T-cell (primary cell): ENCODE measurements around the gene GABBR2. TPM values are rescaled to one million over a fixed set of nuclear protein-coding genes. Genes with fewer than 3 reads are reported as not detected.

Experiments used
- ATAC-seq, 4 experiments: fragments of 200-7000 bp in 3 of 4; fragments of 150-1000 bp in 1 of 4; cut with Tn5 transposase; replicated peaks in 1 of 4; 1 replicate in 3 of 4; 2 replicates in 1 of 4; pipeline ENCODE4 v1.10.0; 2021; ENCODE audit warnings: moderate library complexity in 3 of 4, mild to moderate bottlenecking in 2 of 4, moderate number of reproducible peaks in 1 of 4
- CTCF ChIA-PET, 2 donors: fragments of 300-600 bp; sonication (Branson Sonifier 250); formaldehyde crosslinking; loops; one replicate each; lab custom pipeline; 2022; ENCODE audit warnings: antibody characterized with exemption in 2 of 2; lab: Charles Lee
- POLR2A ChIA-PET, 2 donors: fragments of 300-600 bp; sonication (Branson Sonifier 250); formaldehyde crosslinking; loops; one replicate each; lab custom pipeline; 2022; ENCODE audit warnings: antibody characterized with exemption in 2 of 2; lab: Charles Lee
- DNase-seq, 35 experiments: peaks; one replicate each; pipeline versions ENCODE4 v3.0.0 to v3.0.0-alpha.2; 2013 to 2023
- H3K27ac ChIP-seq: one replicate; pipeline ENCODE4 v1.5.1; 2013; ENCODE audit warnings: low read length
- H3K27me3 ChIP-seq, 2 experiments: replicated peaks in 1 of 2; 1 replicate in 1 of 2; 2 replicates in 1 of 2; pipeline versions ENCODE4 v1.6.1 to v1.7.0; 2013; ENCODE audit warnings: low read length in 1 of 2, mixed read lengths in 1 of 2; ENCODE audit not compliant: control insufficient read depth in 2 of 2, insufficient read depth in 2 of 2; ENCODE audit errors: extremely low read depth in 1 of 2
- H3K36me3 ChIP-seq, 2 donors: 1 replicate in 1 of 2; 2 replicates in 1 of 2; pipeline versions ENCODE4 v1.6.1 to v1.7.0; 2013; ENCODE audit warnings: low read length in 1 of 2; ENCODE audit not compliant: control insufficient read depth in 2 of 2, insufficient read depth in 1 of 2; ENCODE audit errors: extremely low read depth in 1 of 2
- H3K4me1 ChIP-seq, 2 experiments: 1 replicate in 1 of 2; 2 replicates in 1 of 2; pipeline versions ENCODE4 v1.6.1 to v1.7.0; 2013; ENCODE audit warnings: low read length in 2 of 2, mixed read lengths in 1 of 2; ENCODE audit not compliant: insufficient read depth in 2 of 2, control insufficient read depth in 1 of 2; ENCODE audit errors: extremely low read depth in 1 of 2
- H3K4me3 ChIP-seq, 2 donors: 1 replicate in 1 of 2; 2 replicates in 1 of 2; pipeline versions ENCODE4 v1.5.1 to v1.7.0; 2013; ENCODE audit warnings: mild to moderate bottlenecking in 2 of 2, low read length in 1 of 2, moderate library complexity in 1 of 2; ENCODE audit not compliant: control insufficient read depth in 1 of 2; ENCODE audit errors: extremely low read depth in 1 of 2
- H3K9me3 ChIP-seq: 2 replicates; pipeline ENCODE4 v1.7.0; 2013
- H3K27ac Mint-ChIP-seq, 2 donors: one replicate each; pipeline ENCODE4 v1.8.0; 2020 to 2021; ENCODE audit warnings: mild to moderate bottlenecking in 2 of 2, mixed read lengths in 2 of 2
- H3K27me3 Mint-ChIP-seq, 2 donors: one replicate each; pipeline ENCODE4 v1.8.0; 2021 to 2022; ENCODE audit warnings: mixed read lengths in 2 of 2
- H3K36me3 Mint-ChIP-seq: one replicate; pipeline ENCODE4 v1.8.0; 2021; ENCODE audit warnings: mixed read lengths
- H3K4me1 Mint-ChIP-seq, 3 donors: one replicate each; pipeline ENCODE4 v1.8.0; 2020 to 2022; ENCODE audit warnings: mixed read lengths in 3 of 3, mild to moderate bottlenecking in 1 of 3
- H3K4me3 Mint-ChIP-seq, 3 donors: one replicate each; pipeline ENCODE4 v1.8.0; 2020 to 2022; ENCODE audit warnings: mild to moderate bottlenecking in 3 of 3, mixed read lengths in 3 of 3, moderate library complexity in 3 of 3
- H3K9me3 Mint-ChIP-seq, 3 donors: one replicate each; pipeline ENCODE4 v1.8.0; 2020 to 2022; ENCODE audit warnings: mixed read lengths in 3 of 3
- WGBS: methylation state at CpG from one replicate; pipeline ENCODE4 v1.1.5; 2013; ENCODE audit warnings: missing lambda C conversion rate; ENCODE audit not compliant: insufficient coverage; 5-methylcytosine and 5-hydroxymethylcytosine counted together
- total RNA-seq, 35 experiments: library from RNA in 6 of 35; stranded (reverse) in 6 of 35; fragments of 120-200 nt in 1 of 35; gene quantifications; one replicate each; pipeline versions ENCODE4 v1.2.1 to v1.2.4 and lab custom pipeline; 2013 to 2026

GABBR2 gene
- total RNA-seq, 5 donors from 2014 or later (not counting 1 experiment from before 2014, with no cell fraction given): 0.03 TPM; not detected in 4

DNA sequence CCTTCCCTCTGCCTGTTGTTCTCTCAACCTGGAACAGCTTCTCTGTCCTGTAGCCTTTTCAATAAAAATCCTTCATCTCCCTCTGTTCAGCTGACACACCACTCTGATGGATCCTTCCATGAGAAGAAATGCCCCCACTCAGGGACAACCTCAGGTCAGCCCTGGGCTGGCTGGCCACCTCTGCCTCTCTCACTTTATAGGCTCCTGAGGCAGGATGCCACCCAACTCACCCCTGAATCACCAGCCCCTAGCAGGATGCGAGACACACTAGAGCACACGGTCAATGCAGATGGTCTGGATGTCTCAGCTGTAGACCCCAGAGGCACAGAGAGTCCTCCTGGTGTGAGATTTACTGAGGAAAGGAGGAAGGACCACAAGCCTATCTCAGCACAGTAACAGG, 93.8 kb downstream of the GABBR2 start:
- POLR2A ChIA-PET: no interaction called here
- no peaks in the 10 kb centered on the region for H3K4me1 Mint-ChIP-seq
- H3K9me3 Mint-ChIP-seq: no peaks in the 10 kb centered on the region
- no peaks in the 10 kb centered on the region for H3K36me3 Mint-ChIP-seq
- H3K4me3 Mint-ChIP-seq: no peak overlapping the region
- H3K27me3 Mint-ChIP-seq: peaks cover 11 to 18% of the 10 kb centered on the region in 2 donors
- Histone ChIP-seq H3K27ac (no peak overlapping the region), H3K36me3 (no peaks in the 10 kb centered on the region), H3K4me3 (no peak overlapping the region), H3K27me3 (peaks cover 2 to 19% of the 10 kb centered on the region in 2 experiments), H3K4me1 (no peaks in the 10 kb centered on the region), H3K9me3 (no peaks in the 10 kb centered on the region)
- no peak overlapping the region for H3K27ac Mint-ChIP-seq
- ATAC-seq (no peak), DNase-seq (no peak)
- CTCF ChIA-PET: no interaction called here
- WGBS: no CpG with 5 or more reads among the region's 2 CpGs

GRCh38 chr9:98612061-98612752, 96.5 kb downstream of the GABBR2 start:
- DNase-seq (no peak), ATAC-seq (no peak)
- Histone ChIP-seq H3K36me3 (no peaks in the 10 kb centered on the region), H3K27ac (no peak overlapping the region), H3K9me3 (no peaks in the 10 kb centered on the region), H3K27me3 (peaks cover 0 to 26% of the 10 kb centered on the region in 2 experiments), H3K4me1 (no peaks in the 10 kb centered on the region), H3K4me3 (no peak overlapping the region)
- ChIA-PET CTCF (no interaction called here), POLR2A (no interaction called here)
- peaks cover 10 to 15% of the 10 kb centered on the region in 2 donors for H3K27me3 Mint-ChIP-seq
- no peak overlapping the region for H3K27ac Mint-ChIP-seq
- no peaks in the 10 kb centered on the region for H3K9me3 Mint-ChIP-seq
- WGBS: 72% methylated on average over 3 of the region's 6 CpGs
- no peaks in the 10 kb centered on the region for H3K4me1 Mint-ChIP-seq
- H3K4me3 Mint-ChIP-seq: no peak overlapping the region
- no peaks in the 10 kb centered on the region for H3K36me3 Mint-ChIP-seq

DNA sequence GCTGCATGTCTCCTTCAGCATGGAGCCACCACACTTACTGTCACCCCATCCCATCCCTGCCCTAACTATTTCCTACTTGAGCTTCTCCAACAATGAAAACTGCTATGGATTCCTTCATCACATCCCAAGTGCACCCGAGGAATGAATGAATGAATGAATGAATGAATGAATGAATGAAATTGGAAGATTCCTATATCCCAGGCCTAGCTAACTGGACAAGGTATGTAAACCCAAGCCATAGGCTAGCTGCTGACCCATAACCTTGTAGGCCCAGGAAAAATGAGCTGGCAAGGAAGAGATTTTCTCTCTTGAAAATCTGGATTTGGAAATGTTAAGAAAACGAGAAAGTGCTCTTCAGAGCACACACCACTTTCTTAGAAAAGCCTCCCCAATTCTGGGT, 97.4 kb downstream of the GABBR2 start:
- no peak for ATAC-seq
- Histone ChIP-seq H3K4me3 (no peak overlapping the region), H3K36me3 (no peaks in the 10 kb centered on the region), H3K27me3 (peaks cover 0 to 24% of the 10 kb centered on the region in 2 experiments), H3K27ac (no peak overlapping the region), H3K9me3 (no peaks in the 10 kb centered on the region), H3K4me1 (no peaks in the 10 kb centered on the region)
- no peaks in the 10 kb centered on the region for H3K4me1 Mint-ChIP-seq
- no peak overlapping the region for H3K27ac Mint-ChIP-seq
- no CpG with 5 or more reads among the region's 2 CpGs for WGBS
- CTCF ChIA-PET: no interaction called here
- H3K36me3 Mint-ChIP-seq: no peaks in the 10 kb centered on the region
- H3K4me3 Mint-ChIP-seq: no peak overlapping the region
- POLR2A ChIA-PET: no interaction called here
- DNase-seq: no peak
- H3K27me3 Mint-ChIP-seq: peaks cover 9 to 15% of the 10 kb centered on the region in 2 donors
- no peaks in the 10 kb centered on the region for H3K9me3 Mint-ChIP-seq

- no peaks in the 10 kb centered on the region for H3K9me3 Mint-ChIP-seq
- peaks cover 9 to 15% of the 10 kb centered on the region in 2 donors for H3K27me3 Mint-ChIP-seq
- H3K4me3 Mint-ChIP-seq: no peak overlapping the region
- Histone ChIP-seq H3K4me3 (no peak overlapping the region), H3K4me1 (no peaks in the 10 kb centered on the region), H3K36me3 (no peaks in the 10 kb centered on the region), H3K27ac (no peak overlapping the region), H3K27me3 (peaks cover 0 to 24% of the 10 kb centered on the region in 2 experiments), H3K9me3 (no peaks in the 10 kb centered on the region)
- ATAC-seq (no peak), DNase-seq (no peak)
- CTCF ChIA-PET: no interaction called here
- WGBS: 56% methylated on average over 4 of the region's 5 CpGs
- H3K36me3 Mint-ChIP-seq: no peaks in the 10 kb centered on the region
- H3K27ac Mint-ChIP-seq: no peak overlapping the region
- POLR2A ChIA-PET: no interaction called here
- H3K4me1 Mint-ChIP-seq: no peaks in the 10 kb centered on the region
Measured at GRCh38 chr9:98610711-98611110, 98.0 kb downstream of the GABBR2 start.

GRCh38 chr9:98610211-98610610, 98.5 kb downstream of the GABBR2 start:
- H3K27ac Mint-ChIP-seq: no peak overlapping the region
- no peaks in the 10 kb centered on the region for H3K9me3 ChIP-seq
- no peaks in the 10 kb centered on the region for H3K4me1 ChIP-seq
- no peaks in the 10 kb centered on the region for H3K9me3 Mint-ChIP-seq
- CTCF ChIA-PET: no interaction called here
- no peaks in the 10 kb centered on the region for H3K36me3 Mint-ChIP-seq
- H3K4me3 ChIP-seq: no peak overlapping the region
- H3K4me3 Mint-ChIP-seq: no peak overlapping the region
- ATAC-seq: no peak
- H3K27me3 ChIP-seq: peaks cover 0 to 24% of the 10 kb centered on the region in 2 experiments
- no peak for DNase-seq
- no peak overlapping the region for H3K27ac ChIP-seq
- no CpG with 5 or more reads among the region's 2 CpGs for WGBS
- POLR2A ChIA-PET: no interaction called here
- H3K27me3 Mint-ChIP-seq: peaks cover 9 to 12% of the 10 kb centered on the region in 2 donors
- H3K4me1 Mint-ChIP-seq: no peaks in the 10 kb centered on the region
- H3K36me3 ChIP-seq: no peaks in the 10 kb centered on the region

DNA sequence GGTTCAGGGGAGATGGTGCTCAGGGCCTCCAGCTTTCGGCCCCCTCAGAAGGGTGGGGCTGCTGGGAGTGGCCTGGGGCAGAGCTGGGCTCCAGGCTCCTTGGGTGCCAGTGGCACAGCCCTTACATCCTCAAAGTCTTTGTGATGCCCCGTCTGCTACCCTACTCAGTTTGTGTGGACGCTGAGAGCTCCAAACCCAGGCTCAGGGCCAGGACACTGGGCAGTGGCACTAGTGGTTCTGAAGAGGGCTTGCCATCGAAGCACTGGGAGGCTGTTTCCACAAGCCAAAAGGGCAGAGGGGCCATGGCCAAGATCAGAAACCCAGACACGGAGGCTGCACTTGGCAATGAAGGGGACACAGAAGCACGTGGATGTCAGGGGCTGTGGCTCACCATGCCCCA, 99.1 kb downstream of the GABBR2 start:
- Histone ChIP-seq H3K36me3 (no peaks in the 10 kb centered on the region), H3K9me3 (no peaks in the 10 kb centered on the region), H3K27me3 (peaks cover 0 to 21% of the 10 kb centered on the region in 2 experiments), H3K4me1 (no peaks in the 10 kb centered on the region), H3K4me3 (no peak overlapping the region), H3K27ac (no peak overlapping the region)
- H3K4me3 Mint-ChIP-seq: no peak overlapping the region
- H3K9me3 Mint-ChIP-seq: no peaks in the 10 kb centered on the region
- no peaks in the 10 kb centered on the region for H3K4me1 Mint-ChIP-seq
- DNase-seq: no peak
- peaks cover 9 to 12% of the 10 kb centered on the region in 2 donors for H3K27me3 Mint-ChIP-seq
- H3K36me3 Mint-ChIP-seq: no peaks in the 10 kb centered on the region
- CTCF ChIA-PET: no interaction called here
- H3K27ac Mint-ChIP-seq: no peak overlapping the region
- no peak for ATAC-seq
- POLR2A ChIA-PET: no interaction called here
- 74% methylated on average over 5 of the region's 6 CpGs for WGBS
